GM21723 (cell line): ENCODE measurements around the gene BCOR.
A peak's percentile ranks its signal among the peaks of the same experiment; 100 is the strongest.

Experiments used
- ATAC-seq: cut with Tn5 transposase; IDR thresholded peaks from one replicate; pipeline ENCODE4 v1.9.1; 2021; ENCODE audit warnings: mild to moderate bottlenecking, moderate library complexity; ENCODE audit not compliant: unreplicated experiment

BCOR gene

GRCh38 chrX:40116925-40117324 is 19.2 kb upstream of the BCOR start:
- ATAC-seq = no peak

DNA sequence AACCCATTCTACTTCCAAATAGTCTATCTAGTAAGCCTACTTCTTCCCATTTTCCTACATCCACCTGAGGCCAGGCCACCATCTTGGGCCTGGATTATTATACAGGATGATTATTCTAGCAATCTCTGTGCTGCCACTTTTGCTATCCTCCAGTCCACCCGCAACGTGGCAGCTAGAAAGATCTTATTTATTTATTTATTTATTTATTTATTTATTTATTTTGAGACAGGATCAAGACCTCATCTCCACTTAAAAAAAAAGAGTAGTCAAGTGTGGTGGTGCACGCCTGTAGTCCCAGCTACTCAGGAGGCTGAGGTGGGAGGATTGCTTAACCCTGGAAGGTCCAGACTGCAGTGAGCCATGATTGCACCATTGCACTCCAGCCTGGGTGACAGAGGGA is 15.2 kb upstream of the BCOR start:
- ATAC-seq = no peak

DNA sequence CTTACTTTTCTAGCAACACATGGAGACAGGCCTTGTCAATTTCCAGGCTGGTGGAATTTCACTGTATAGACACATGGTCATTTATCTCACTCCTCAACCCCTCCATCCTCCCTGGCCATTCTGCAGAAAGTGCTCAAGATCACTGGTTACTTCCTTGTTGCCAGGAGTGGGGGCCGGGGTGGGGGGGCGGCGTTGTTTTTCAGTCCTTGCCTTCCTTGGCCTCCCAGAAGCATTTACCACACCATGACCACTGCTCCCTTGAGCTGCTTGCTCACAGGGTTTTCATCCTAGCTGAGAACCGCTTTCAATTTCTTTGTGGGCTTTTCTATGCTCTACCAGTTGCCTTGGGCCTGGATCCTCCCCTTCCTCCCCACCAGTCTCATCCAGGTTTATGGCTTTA is 14.1 kb upstream of the BCOR start:
- ATAC-seq = no peak

GRCh38 chrX:40109288-40110008 is 11.7 kb upstream of the BCOR start:
- ATAC-seq = no peak

DNA sequence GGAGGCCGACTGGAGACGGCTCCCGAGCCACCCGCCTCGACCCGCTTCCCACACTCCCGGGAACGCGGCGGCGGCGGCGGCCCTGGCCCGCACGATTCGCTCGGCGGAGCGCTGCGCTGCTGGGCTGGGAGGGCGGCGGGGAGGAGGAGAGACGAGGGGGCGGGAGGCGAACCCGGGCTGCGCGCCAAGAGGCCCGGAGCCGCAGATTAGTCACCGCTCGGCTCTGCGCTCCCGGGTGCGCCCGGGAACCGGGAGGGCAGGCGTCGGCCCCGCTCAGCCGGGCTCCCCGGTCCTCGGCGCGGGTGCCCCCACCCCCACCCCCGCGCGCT is 11.2 kb upstream of the BCOR start:
- ATAC-seq = no peak

DNA sequence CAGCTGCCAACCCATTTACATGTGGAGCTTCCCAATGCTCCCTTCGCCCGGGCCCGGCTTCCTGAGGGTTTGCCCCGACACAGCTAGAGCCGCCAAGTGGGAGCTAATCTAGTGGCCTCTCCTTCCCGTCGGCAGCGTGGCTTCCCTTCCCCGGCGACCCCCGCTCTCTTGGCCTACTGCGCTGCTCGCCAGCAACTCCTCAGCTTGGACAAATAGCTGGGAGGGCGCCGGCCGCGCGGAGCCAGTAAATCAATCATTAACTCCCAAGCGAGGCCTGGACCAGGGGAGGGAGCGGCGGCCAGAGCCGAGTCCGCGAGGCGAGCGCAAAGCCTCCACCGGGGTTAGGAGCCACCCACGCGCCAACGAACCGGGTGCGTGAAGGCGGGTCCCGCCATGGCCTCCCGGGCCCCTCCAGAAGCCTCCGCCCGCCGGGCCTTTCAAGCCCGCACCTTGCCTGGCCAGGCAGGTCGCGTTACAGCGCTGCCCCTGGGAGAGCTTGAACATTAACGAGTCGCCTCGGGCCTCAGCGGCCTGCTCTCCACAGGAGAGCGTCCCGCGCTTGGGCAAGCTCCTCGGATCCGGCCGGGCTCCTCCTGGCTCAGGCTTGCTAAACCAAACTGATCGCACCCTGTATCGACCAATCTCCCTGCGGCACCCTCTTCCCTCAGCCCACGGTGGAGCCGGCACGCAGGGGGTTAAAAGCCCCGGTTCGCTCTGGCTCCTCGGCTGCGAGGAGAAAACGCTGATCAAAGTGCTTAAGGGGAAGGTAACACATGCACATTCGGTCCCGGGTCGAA is 10.6 kb upstream of the BCOR start:
- no peak for ATAC-seq

DNA sequence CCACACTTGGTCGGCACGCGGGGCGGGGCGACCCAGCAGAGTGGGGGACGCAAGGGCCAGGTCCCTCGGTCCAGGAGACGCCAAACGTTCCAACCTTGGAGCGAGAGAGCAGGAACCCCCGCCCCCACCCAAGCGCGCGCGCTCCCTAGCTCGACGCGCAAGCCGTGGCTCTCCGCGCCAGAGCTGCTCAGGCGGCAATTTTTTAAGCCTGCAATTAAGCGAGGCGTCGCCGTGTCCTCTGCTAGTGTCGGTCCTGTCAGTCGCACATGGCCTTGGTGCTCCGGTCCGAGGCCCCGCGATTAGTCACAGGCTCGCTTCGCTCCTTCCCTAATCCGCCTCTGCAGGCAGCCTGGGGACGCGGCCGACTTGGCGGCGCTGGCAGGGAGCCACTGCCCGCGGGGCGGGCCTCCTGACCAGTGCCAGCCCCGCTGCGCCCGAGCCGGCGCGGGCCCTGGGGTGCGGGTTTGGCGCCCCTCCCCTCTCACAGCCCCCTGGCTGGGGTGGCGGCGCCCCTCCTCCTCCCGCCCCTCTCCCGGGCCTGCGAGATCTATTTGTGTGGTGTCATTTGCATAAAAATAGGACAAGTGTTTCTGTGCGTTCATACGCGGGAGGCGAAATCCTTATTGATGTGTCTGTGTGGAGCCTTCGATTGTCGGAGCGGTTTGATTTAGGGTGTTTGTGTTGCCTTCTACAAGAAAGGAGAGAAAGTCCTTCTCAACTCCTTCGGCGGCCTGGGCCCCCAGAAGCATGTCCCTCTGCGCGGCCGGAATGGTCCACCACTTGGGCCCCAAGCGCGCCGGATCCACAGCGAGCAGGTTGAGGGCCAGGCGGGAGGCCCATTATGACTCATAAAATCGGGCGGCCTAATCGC is 9.8 kb upstream of the BCOR start:
- no peak for ATAC-seq

DNA sequence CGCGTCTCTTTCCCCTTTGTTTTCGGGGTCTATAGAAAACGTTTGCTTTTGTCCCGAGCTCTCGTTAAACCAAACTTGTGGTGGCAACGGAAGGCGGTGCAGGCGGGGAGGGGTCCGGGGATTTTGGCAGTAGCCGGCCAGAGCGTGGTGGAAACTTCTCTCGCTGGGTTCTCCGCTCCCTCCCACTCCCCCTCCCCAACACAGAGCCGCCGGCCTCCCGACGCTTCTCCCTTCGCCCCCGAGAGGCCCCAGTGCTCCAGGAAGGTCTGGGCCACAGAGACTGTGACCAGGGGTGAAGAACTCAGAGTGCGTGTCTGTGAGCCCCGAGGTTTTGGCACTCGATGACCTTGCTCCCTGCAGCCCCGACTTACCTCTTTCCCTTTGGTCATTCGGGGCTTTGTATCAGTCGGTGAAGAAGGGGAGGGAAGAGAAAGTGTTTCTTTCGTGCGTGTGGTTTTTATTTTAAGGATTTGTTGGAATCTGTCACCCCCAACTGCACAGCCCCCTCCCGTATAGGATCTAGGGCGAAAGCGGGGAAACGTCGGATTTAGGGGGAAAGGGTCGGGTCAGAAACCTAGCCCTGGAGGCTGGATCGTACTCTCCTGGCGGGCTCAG is 9.0 kb upstream of the BCOR start:
- ATAC-seq = no peak

DNA sequence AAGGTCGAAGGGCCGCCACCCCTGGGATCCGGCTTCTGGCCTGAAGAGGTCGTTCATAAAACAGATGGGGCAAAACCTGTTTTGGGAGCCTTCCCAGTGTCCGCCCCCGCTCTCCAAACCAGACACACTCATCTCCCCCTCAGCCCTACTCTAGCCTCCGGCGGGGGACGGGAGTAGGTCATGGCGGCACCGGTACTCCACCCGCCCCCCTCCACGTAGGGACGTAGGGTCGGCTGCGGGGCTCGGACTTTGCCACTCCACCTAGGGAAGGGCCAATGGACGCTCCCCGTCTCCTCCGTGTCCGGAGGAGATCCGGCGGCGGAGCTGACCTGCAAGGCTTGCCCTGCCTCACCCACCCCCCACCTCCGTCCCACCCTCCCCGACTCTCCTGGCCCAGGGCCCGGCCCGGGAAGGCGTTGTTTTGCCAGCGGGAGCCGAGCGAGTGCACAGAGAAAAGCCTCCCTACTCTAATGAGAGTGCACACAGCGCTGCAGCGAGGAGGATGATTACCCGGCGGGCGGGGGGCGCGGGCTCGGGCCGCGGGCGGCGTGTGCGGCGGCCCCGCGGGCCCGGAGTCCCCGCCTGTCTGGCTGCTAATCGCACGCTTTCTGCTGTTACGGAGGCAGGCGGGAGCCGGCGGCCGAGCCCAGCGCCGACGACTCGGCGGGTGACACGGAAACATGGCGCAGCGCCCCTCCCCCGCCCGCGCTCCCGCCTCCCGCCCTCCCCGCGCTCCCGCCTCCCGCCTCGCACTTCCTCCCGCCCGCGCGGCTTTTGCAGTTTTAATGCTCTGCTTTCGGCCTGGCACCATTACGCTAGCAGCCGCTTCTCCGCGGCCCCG is 8.3 kb upstream of the BCOR start:
- peak; percentile 26 for ATAC-seq

- ATAC-seq = peak; percentile 51
These were observed 7.5 kb upstream of the BCOR start for GRCh38 chrX:40104985-40105834.

DNA sequence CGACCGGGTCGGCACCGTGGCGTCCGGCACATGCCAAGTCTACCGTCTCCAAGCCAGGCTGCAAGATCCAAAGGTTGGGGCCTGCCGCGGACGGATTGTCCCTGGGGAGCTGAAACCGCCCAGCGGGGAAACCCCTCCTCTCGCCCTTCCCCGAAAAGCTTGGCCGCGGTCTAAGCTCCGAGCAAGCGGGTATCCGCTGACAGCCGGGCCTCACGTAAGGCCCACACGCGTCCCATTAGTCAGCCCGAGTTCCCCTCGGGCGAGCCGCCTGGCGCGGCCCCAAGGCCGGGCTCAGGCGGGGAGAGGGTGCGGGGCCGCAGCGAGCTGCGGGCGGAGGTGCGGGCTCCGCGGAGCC is 6.8 kb upstream of the BCOR start:
- peak; percentile 29 for ATAC-seq

GRCh38 chrX:40103565-40104323 is 6.0 kb upstream of the BCOR start:
- ATAC-seq = no peak

DNA sequence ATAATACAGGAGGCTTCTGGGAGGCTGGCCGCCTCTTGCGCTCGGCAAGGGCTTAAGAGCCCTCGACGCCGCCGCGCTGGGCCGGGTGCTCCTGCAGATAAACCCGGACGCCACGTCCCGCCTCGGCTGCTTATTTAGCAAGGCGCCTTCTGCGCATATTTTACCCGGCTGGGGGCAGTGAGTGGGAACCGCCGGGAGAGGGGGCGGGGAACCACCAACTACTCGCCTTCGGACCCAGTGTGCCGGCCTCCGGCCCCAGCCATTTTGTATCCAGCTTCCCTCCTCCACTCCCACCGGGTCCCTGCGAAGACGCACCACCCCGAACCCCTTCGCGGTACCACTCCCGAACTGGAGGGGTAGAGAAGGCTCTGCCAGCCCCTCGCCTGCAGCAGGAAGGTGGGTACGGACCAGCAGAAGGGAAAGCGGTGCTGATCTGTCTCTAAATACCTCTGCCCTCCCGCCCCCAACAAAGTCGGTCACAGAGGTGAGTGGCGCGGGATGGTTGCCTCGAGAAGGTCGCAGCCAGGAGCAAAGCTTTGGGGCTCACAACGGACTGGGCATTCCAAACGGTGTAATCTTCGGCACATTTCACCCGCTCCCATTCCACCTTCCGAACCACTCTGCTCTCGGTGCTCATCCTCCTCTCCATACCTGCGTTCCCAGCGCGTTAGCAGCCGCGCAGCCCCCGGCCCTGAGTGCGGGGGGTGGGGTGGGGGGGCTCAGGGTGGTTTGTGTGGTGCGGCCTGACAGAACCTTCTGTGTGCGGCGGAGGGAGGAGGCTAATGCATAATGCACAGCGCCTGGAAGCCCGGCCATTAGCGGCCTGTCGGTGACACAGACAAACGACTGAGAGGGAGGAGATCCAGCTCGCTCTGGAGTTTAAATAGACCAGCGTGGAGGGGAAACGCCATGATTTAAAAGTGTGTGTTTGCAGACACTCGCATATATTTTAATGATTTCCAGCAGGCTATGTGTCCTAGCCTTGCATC is 4.9 kb upstream of the BCOR start:
- no peak for ATAC-seq

GRCh38 chrX:40101430-40101802 is 3.7 kb upstream of the BCOR start:
- no peak for ATAC-seq

GRCh38 chrX:40100537-40101429 is 3.0 kb upstream of the BCOR start:
- ATAC-seq = no peak

- ATAC-seq = no peak
These were observed 2.4 kb upstream of the BCOR start for GRCh38 chrX:40100141-40100536.
